HepG2 (cell line): ENCODE data around the gene NTMT1. TPM values are rescaled to one million over a fixed set of nuclear protein-coding genes. Genes with fewer than 3 reads are reported as not detected.

Experiments
- BCL3 ChIP-seq: sonication (generic); formaldehyde crosslinking; IDR thresholded peaks from 2 replicates; pipeline ENCODE4 v1.5.1; 2020; ENCODE audit warnings: mild to moderate bottlenecking, missing genetic modification reagents, moderate library complexity
- MATR3 ChIP-seq: sonication (generic); formaldehyde crosslinking; IDR thresholded peaks from 2 replicates; pipeline ENCODE4 v1.4.0; 2020; ENCODE audit warnings: missing genetic modification reagents
- PAXIP1 ChIP-seq: sonication (generic); formaldehyde crosslinking; conservative IDR thresholded peaks from 2 replicates; pipeline ENCODE4 v1.4.0; 2020; ENCODE audit warnings: mild to moderate bottlenecking, missing genetic modification reagents, moderate library complexity
- PBX3 ChIP-seq: sonication (generic); formaldehyde crosslinking; IDR thresholded peaks from 2 replicates; pipeline ENCODE4 v1.8.1; 2023; ENCODE audit warnings: missing genetic modification reagents, inconsistent platforms, borderline replicate concordance
- ZBTB10 ChIP-seq: sonication (generic); formaldehyde crosslinking; IDR thresholded peaks from 2 replicates; pipeline ENCODE4 v1.4.0; 2020; ENCODE audit warnings: missing genetic modification reagents, borderline replicate concordance
- ZKSCAN5 ChIP-seq: sonication (generic); formaldehyde crosslinking; IDR thresholded peaks from 2 replicates; pipeline ENCODE4 v1.5.1; 2020; ENCODE audit warnings: mild to moderate bottlenecking, missing genetic modification reagents
- ZNF574 ChIP-seq: sonication (generic); formaldehyde crosslinking; IDR thresholded peaks from 2 replicates; pipeline ENCODE4 v1.4.0; 2020; ENCODE audit warnings: missing genetic modification reagents
- ZNF598 ChIP-seq: sonication (generic); formaldehyde crosslinking; IDR thresholded peaks from 2 replicates; pipeline ENCODE4 v1.5.1; 2020; ENCODE audit warnings: mild to moderate bottlenecking, missing genetic modification reagents, borderline replicate concordance
- ZNF704 ChIP-seq: sonication (generic); formaldehyde crosslinking; IDR thresholded peaks from 2 replicates; pipeline ENCODE4 v1.8.1; 2023; ENCODE audit warnings: mild to moderate bottlenecking, inconsistent platforms, moderate library complexity, missing genetic modification reagents, borderline replicate concordance
- ZXDC ChIP-seq: sonication (generic); formaldehyde crosslinking; IDR thresholded peaks from 2 replicates; pipeline ENCODE4 v1.5.0; 2020; ENCODE audit warnings: mild to moderate bottlenecking, missing genetic modification reagents
- polyA plus RNA-seq, 8 experiments: library from polyadenylated mRNA; depleted of rRNA in 3 of 8; stranded (reverse) in 7 of 8; unstranded in 1 of 8; fragments of >200 nt; fragmentation: Illumina TruSeq in 4 of 8; extraction: Trizol in 4 of 8; gene quantifications; 2 replicates each; pipeline versions ENCODE4 v1.2.1 to v1.2.3, GENCODE V29; 2011 to 2016; ENCODE audit warnings: low read depth in 4 of 8, missing spikeins in 1 of 8, mixed read lengths in 1 of 8; ENCODE audit not compliant: insufficient read depth in 1 of 8
- total RNA-seq, 5 experiments: library from RNA; depleted of rRNA; stranded (reverse); fragments of >200 nt; fragmentation: Illumina TruSeq; extraction: Trizol; gene quantifications; 2 replicates each; pipeline ENCODE4 v1.2.3, GENCODE V29; 2016; ENCODE audit warnings: low read depth in 1 of 5

Gene NTMT1
- total and polyA plus RNA-seq, 2 of the 13 experiments (the other 11 are each of a cell fraction or from before 2014, with no cell fraction given): 49.1 to 53.8 TPM

- TF ChIP-seq BCL3: peak; percentile 90
- TF ChIP-seq ZXDC: peak; percentile 87; the same call in 1 of the 2 replicates
- TF ChIP-seq ZNF574 (CRISPR knock-in tag): peak; percentile 100
- no peak for TF ChIP-seq ZKSCAN5
- no peak for TF ChIP-seq ZBTB10 (CRISPR knock-in tag)
- no peak for TF ChIP-seq PBX3 (CRISPR knock-in tag)
- TF ChIP-seq MATR3 (CRISPR knock-in tag): no peak
- TF ChIP-seq ZNF704: peak; percentile 76; the same call in 1 of the 2 replicates
- TF ChIP-seq PAXIP1: peak; percentile 57
- TF ChIP-seq ZNF598 (CRISPR knock-in tag): peak; percentile 94; the same call in 1 of the 2 replicates
Observed at GRCh38 chr9:129641750-129642585, 16.0 kb downstream of the NTMT1 start, which contains the start of gene ASB6 (continued).
